Dedifferentiated amniotic fluid mesenchymal stem cell (primary cell): ENCODE data around the gene SMARCD2.
"Not testable (repeated sequence)": the region's sequence is repeated elsewhere in the genome, so short reads cannot be mapped to it uniquely, and the experiment has no call there.

Source experiments
- DNase-seq: peaks from one replicate; pipeline ENCODE4 v3.0.0-alpha.2; 2016; ENCODE audit errors: extremely low spot score

SMARCD2 gene

GRCh38 chr17:63850401-63850800, 7.9 kb upstream of the SMARCD2 start:
- DNase-seq, result no peak

- DNase-seq, result peak; percentile 60
These were observed 6.6 kb upstream of the SMARCD2 start for GRCh38 chr17:63848834-63849689.

- no peak for DNase-seq
These were observed 5.2 kb upstream of the SMARCD2 start for GRCh38 chr17:63847525-63848249.

GRCh38 chr17:63845509-63845908, 3.0 kb upstream of the SMARCD2 start:
- no peak for DNase-seq

GRCh38 chr17:63843910-63844677, 1.6 kb upstream of the SMARCD2 start:
- DNase-seq, result no peak

GRCh38 chr17:63843387-63843888, 953 bp upstream of the SMARCD2 start:
- not testable (repeated sequence) for DNase-seq

GRCh38 chr17:63842173-63842539, 329 bp downstream of the SMARCD2 start:
- DNase-seq, result no peak

- DNase-seq, result peak; percentile 47
These were observed 924 bp downstream of the SMARCD2 start for GRCh38 chr17:63841350-63842172.

GRCh38 chr17:63840591-63841349, 1.7 kb downstream of the SMARCD2 start:
- DNase-seq, result no peak

GRCh38 chr17:63838631-63839171, 3.8 kb downstream of the SMARCD2 start:
- no peak for DNase-seq

GRCh38 chr17:63837962-63838600, 4.4 kb downstream of the SMARCD2 start:
- DNase-seq, result no peak

GRCh38 chr17:63837480-63837879, 5.0 kb downstream of the SMARCD2 start:
- DNase-seq, result no peak

GRCh38 chr17:63836811-63837210, 5.7 kb downstream of the SMARCD2 start:
- no peak for DNase-seq

- DNase-seq, result no peak
These were observed 7.2 kb downstream of the SMARCD2 start for GRCh38 chr17:63835167-63835720.

GRCh38 chr17:63834431-63835166, 7.9 kb downstream of the SMARCD2 start:
- no peak for DNase-seq

GRCh38 chr17:63833741-63834373, 8.6 kb downstream of the SMARCD2 start:
- DNase-seq, result no peak

GRCh38 chr17:63833026-63833740, 9.3 kb downstream of the SMARCD2 start:
- DNase-seq, result no peak

GRCh38 chr17:63832455-63832854, 10.0 kb downstream of the SMARCD2 start:
- DNase-seq, result no peak
